Measurements from ENCODE around the gene TRRAP. TPM values are rescaled to one million over a fixed set of nuclear protein-coding genes. Genes with fewer than 3 reads are reported as not detected.

Gene TRRAP
- polyA plus RNA-seq, 1 donor (not counting 4 experiments of a cell fraction or from before 2014, with no cell fraction given), result 6.1 TPM

GRCh38 chr7:99002827-99003212 lies 124.5 kb downstream of the TRRAP start:
- dilution Hi-C loops (cut with MboI; ENCODE audit: extremely low pct_ligation_motif_present, low sequenced_read_pairs), result no loop called here
- no peaks in the 10 kb centered on the region for H3K27me3 ChIP-seq (ENCODE audit: control insufficient read depth, extremely low read depth, insufficient read depth, low read length)
- no peaks in the 10 kb centered on the region for H3K4me1 ChIP-seq (ENCODE audit: control insufficient read depth, extremely low read depth, insufficient read depth, low read length)
- H3K9me3 ChIP-seq (ENCODE audit: control insufficient read depth, low read depth, low read length), result no peaks in the 10 kb centered on the region
- peaks cover 34 to 36% of the 10 kb centered on the region in 2 experiments for H3K36me3 ChIP-seq (ENCODE audit: control insufficient read depth in 2 of 2, extremely low read depth in 1 of 2, insufficient read depth in 2 of 2, low read length in 2 of 2)
- H3K79me2 ChIP-seq (ENCODE audit: control insufficient read depth, insufficient read depth, low read length), result no peaks in the 10 kb centered on the region
- H4K20me1 ChIP-seq (ENCODE audit: control insufficient read depth, extremely low read depth, insufficient read depth, low read length), result no peaks in the 10 kb centered on the region
- no peak overlapping the region for H3K27ac ChIP-seq (ENCODE audit: control insufficient read depth, insufficient read depth, low read length)
- H3K9ac ChIP-seq (ENCODE audit: control insufficient read depth, extremely low read depth, insufficient read depth, low read length), result no peak overlapping the region
- peaks cover 2% of the 10 kb centered on the region for H3K9me1 ChIP-seq (ENCODE audit: control insufficient read depth, extremely low read depth, insufficient read depth, low read length)
- FAIRE-seq, result no peak
- no peak overlapping the region for H2AFZ ChIP-seq (ENCODE audit: control insufficient read depth, low read length)
- no peak overlapping the region for H3K4me3 ChIP-seq (ENCODE audit: control insufficient read depth in 2 of 3, extremely low read depth in 1 of 3, insufficient read depth in 2 of 3, low read depth in 1 of 3, low read length in 3 of 3)
- TF ChIP-seq EZH2 (IDR thresholded peaks at IDR 0.05; ENCODE audit: low read length) (no peak), CTCF (optimal IDR thresholded peaks at IDR 0.05 in 1 of 3, IDR thresholded peaks at IDR 0.05 in 1 of 3, conservative IDR thresholded peaks at IDR 0.05 in 1 of 3; ENCODE audit: extremely low read depth in 1 of 3, insufficient read depth in 2 of 3, low read length in 3 of 3) (no peak)
- no peak for DNase-seq (ENCODE audit: low read depth, low spot score)
- H3K4me2 ChIP-seq (ENCODE audit: control insufficient read depth, extremely low read depth, insufficient read depth, low read depth, low read length), result no peak overlapping the region

DNA sequence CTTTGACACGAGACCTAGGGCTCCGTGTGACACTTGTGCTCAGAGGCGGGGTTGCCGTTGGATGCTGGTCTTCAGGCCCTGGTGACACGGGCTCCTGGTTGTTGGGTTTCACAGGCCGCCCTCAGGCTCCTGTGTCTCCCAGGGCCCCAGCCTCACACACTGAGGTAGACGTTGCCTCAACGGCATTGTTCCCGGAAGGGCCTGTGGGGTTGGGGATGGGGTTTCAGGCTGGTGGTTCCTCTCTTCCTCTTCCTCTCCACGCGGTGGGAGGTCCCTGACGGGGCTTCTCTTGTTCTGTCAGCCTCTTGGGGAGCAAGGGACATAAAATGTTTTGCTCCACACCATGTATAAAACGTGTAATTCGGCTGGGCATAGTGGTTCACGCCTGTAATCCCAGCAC lies 125.1 kb downstream of the TRRAP start:
- no peak overlapping the region for H3K4me2 ChIP-seq (ENCODE audit: control insufficient read depth, extremely low read depth, insufficient read depth, low read depth, low read length)
- H3K9ac ChIP-seq (ENCODE audit: control insufficient read depth, extremely low read depth, insufficient read depth, low read length), result no peak overlapping the region
- FAIRE-seq (no peak), DNase-seq (ENCODE audit: low read depth, low spot score) (no peak)
- TF ChIP-seq EZH2 (IDR thresholded peaks at IDR 0.05; ENCODE audit: low read length) (no peak), CTCF (optimal IDR thresholded peaks at IDR 0.05 in 1 of 3, IDR thresholded peaks at IDR 0.05 in 1 of 3, conservative IDR thresholded peaks at IDR 0.05 in 1 of 3; ENCODE audit: extremely low read depth in 1 of 3, insufficient read depth in 2 of 3, low read length in 3 of 3) (no peak)
- peaks cover 34 to 35% of the 10 kb centered on the region in 2 experiments for H3K36me3 ChIP-seq (ENCODE audit: control insufficient read depth in 2 of 2, extremely low read depth in 1 of 2, insufficient read depth in 2 of 2, low read length in 2 of 2)
- no peaks in the 10 kb centered on the region for H4K20me1 ChIP-seq (ENCODE audit: control insufficient read depth, extremely low read depth, insufficient read depth, low read length)
- no peaks in the 10 kb centered on the region for H3K9me3 ChIP-seq (ENCODE audit: control insufficient read depth, low read depth, low read length)
- no peak overlapping the region for H3K27ac ChIP-seq (ENCODE audit: control insufficient read depth, insufficient read depth, low read length)
- no peaks in the 10 kb centered on the region for H3K79me2 ChIP-seq (ENCODE audit: control insufficient read depth, insufficient read depth, low read length)
- no peaks in the 10 kb centered on the region for H3K4me1 ChIP-seq (ENCODE audit: control insufficient read depth, extremely low read depth, insufficient read depth, low read length)
- no peaks in the 10 kb centered on the region for H3K27me3 ChIP-seq (ENCODE audit: control insufficient read depth, extremely low read depth, insufficient read depth, low read length)
- no peak overlapping the region for H3K4me3 ChIP-seq (ENCODE audit: control insufficient read depth in 2 of 3, extremely low read depth in 1 of 3, insufficient read depth in 2 of 3, low read depth in 1 of 3, low read length in 3 of 3)
- H2AFZ ChIP-seq (ENCODE audit: control insufficient read depth, low read length), result no peak overlapping the region
- peaks cover 2% of the 10 kb centered on the region for H3K9me1 ChIP-seq (ENCODE audit: control insufficient read depth, extremely low read depth, insufficient read depth, low read length)
- dilution Hi-C loops (cut with MboI; ENCODE audit: extremely low pct_ligation_motif_present, low sequenced_read_pairs), result no loop called here
